ENCODE data around the gene MRPS18A. TPM values are rescaled to one million over a fixed set of nuclear protein-coding genes. Genes with fewer than 3 reads are reported as not detected.

Gene MRPS18A
- total and polyA plus RNA-seq, 9 of the 15 experiments (the other 6 are each of a cell fraction or from before 2014, with no cell fraction given): 87.5 to 243 (median 125) TPM

- TF ChIP-seq REST (IDR thresholded peaks at IDR 0.05; ENCODE audit: borderline replicate concordance): peak; percentile 36; the same call in 1 of the 2 replicates
- no peak for TF ChIP-seq REST (CRISPR knock-in tag; IDR thresholded peaks at IDR 0.05; ENCODE audit: low read depth)
- no peak for TF ChIP-seq PRPF4 (IDR thresholded peaks at IDR 0.05; ENCODE audit: insufficient read depth, low read depth, low read length, poor library complexity, severe bottlenecking)
- no peak for TF ChIP-seq MAFG (tag; conservative IDR thresholded peaks at IDR 0.05)
- no peak; the same call in 1 of the 2 replicates for TF ChIP-seq POLR2H (tag; IDR thresholded peaks at IDR 0.05; ENCODE audit: low read depth)
- peak; percentile 21; the same call in 1 of the 2 replicates for TF ChIP-seq THAP7 (CRISPR knock-in tag; IDR thresholded peaks at IDR 0.05)
- 0 out of 2 replicates have a peak, but pooled peaks have one; percentile 20 for TF ChIP-seq ZBTB9 (CRISPR knock-in tag; IDR thresholded peaks at IDR 0.05)
- TF ChIP-seq L3MBTL2 (IDR thresholded peaks at IDR 0.05): no peak
- peak; percentile 51 for TF ChIP-seq BHLHE40 (IDR thresholded peaks at IDR 0.05; ENCODE audit: low read length)
- no peak for TF ChIP-seq ZNF316 (IDR thresholded peaks at IDR 0.05)
- TF ChIP-seq CREM (IDR thresholded peaks at IDR 0.05; ENCODE audit: low read depth): peak; percentile 14; the same call in 1 of the 2 replicates
- TF ChIP-seq ZBTB1 (CRISPR knock-in tag; IDR thresholded peaks at IDR 0.05; ENCODE audit: borderline replicate concordance, low read depth): 0 out of 2 replicates have a peak, but pooled peaks have one; percentile 56
- no peak for TF ChIP-seq MIER1 (IDR thresholded peaks at IDR 0.05; ENCODE audit: low read depth)
- TF ChIP-seq HDAC1 (IDR thresholded peaks at IDR 0.05): peak in 1 of 2 experiments; percentile 28; a peak in 1 of 4 replicates
- TF ChIP-seq CREB1 (IDR thresholded peaks at IDR 0.05): no peak; the same call in none of the 2 replicates
- peak; percentile 5; the same call in 1 of the 2 replicates for TF ChIP-seq CREB1 (CRISPR knock-in tag; IDR thresholded peaks at IDR 0.05)
- TF ChIP-seq SMAD3 (CRISPR knock-in tag; conservative IDR thresholded peaks at IDR 0.05): no peak
- TF ChIP-seq SRSF9 (IDR thresholded peaks at IDR 0.05; ENCODE audit: borderline replicate concordance, low read depth, low read length): no peak
- TF ChIP-seq NCOA4 (IDR thresholded peaks at IDR 0.05; ENCODE audit: partially characterized antibody): no peak
These were observed 19.2 kb downstream of the MRPS18A start (continued) for GRCh38 chr6:43668151-43669028.
